ENCODE measurements around the gene CCNB1IP1. TPM values are rescaled to one million over a fixed set of nuclear protein-coding genes. Genes with fewer than 3 reads are reported as not detected.
"Not testable (repeated sequence)": the region's sequence is repeated elsewhere in the genome, so short reads cannot be mapped to it uniquely, and the experiment has no call there.

Gene CCNB1IP1
- total RNA-seq, 2 donors from 2014 or later = 52.9 to 71.1 TPM

DNA sequence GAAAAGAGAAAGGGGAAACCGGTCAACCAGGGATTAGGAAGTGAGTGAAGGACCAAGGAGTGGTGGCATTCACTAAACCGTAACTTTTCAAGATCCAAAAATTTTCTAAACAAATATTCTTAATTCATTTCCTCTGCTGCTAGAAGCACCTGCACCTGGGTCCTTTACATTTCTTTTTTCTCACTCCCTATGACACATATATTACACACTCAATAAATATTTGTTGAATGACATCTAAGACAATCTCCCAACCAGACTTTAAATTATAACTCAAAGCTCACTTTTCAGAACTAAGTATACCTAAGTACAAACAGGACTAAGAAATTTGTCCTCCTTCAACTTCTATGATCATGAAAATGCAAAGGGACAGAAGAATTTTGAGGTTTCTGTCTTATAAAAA is 38.4 kb downstream of the CCNB1IP1 start:
- peaks cover 89% of the 10 kb centered on the region for H3K36me3 ChIP-seq
- H3K4me3 ChIP-seq = no peak overlapping the region
- no peaks in the 10 kb centered on the region for H3K9me3 ChIP-seq
- no peaks in the 10 kb centered on the region for H3K27me3 ChIP-seq
- H3K27ac ChIP-seq = no peak overlapping the region
- TF ChIP-seq, protein P1, sequence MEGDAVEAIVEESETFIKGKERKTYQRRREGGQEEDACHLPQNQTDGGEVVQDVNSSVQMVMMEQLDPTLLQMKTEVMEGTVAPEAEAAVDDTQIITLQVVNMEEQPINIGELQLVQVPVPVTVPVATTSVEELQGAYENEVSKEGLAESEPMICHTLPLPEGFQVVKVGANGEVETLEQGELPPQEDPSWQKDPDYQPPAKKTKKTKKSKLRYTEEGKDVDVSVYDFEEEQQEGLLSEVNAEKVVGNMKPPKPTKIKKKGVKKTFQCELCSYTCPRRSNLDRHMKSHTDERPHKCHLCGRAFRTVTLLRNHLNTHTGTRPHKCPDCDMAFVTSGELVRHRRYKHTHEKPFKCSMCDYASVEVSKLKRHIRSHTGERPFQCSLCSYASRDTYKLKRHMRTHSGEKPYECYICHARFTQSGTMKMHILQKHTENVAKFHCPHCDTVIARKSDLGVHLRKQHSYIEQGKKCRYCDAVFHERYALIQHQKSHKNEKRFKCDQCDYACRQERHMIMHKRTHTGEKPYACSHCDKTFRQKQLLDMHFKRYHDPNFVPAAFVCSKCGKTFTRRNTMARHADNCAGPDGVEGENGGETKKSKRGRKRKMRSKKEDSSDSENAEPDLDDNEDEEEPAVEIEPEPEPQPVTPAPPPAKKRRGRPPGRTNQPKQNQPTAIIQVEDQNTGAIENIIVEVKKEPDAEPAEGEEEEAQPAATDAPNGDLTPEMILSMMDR (IDR thresholded peaks at IDR 0.05) = no peak
- no peak for DNase-seq (ENCODE audit: low spot score)
- H3K4me1 ChIP-seq = no peaks in the 10 kb centered on the region

GRCh38 chr14:20281998-20282397 is 51.1 kb downstream of the CCNB1IP1 start:
- not testable (repeated sequence) for H3K4me1 ChIP-seq; H3K27ac ChIP-seq; H3K9me3 ChIP-seq; H3K27me3 ChIP-seq; DNase-seq (ENCODE audit: low spot score); H3K36me3 ChIP-seq; H3K4me3 ChIP-seq

DNA sequence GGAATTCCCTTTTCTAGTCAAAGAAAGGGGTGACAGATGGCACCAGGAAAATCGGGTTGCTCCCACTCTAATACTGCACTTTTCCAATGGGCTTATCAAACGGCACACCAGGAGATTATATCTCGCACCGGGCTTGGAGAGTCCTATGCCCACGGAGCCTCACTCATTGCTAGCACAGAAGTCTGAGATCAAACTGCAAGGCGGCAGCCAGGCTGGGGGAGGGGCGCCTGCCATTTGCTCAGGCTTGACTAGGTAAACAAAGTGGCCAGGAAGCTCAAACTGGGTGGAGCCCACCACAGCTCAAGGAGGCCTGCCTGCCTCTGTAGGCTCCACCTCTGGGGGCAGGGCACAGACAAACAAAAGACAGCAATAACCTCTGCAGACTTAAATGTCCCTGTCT is 52.8 kb downstream of the CCNB1IP1 start:
- H3K4me3 ChIP-seq; H3K9me3 ChIP-seq; H3K36me3 ChIP-seq; H3K27ac ChIP-seq; H3K27me3 ChIP-seq; DNase-seq (ENCODE audit: low spot score); H3K4me1 ChIP-seq: not testable (repeated sequence)

DNA sequence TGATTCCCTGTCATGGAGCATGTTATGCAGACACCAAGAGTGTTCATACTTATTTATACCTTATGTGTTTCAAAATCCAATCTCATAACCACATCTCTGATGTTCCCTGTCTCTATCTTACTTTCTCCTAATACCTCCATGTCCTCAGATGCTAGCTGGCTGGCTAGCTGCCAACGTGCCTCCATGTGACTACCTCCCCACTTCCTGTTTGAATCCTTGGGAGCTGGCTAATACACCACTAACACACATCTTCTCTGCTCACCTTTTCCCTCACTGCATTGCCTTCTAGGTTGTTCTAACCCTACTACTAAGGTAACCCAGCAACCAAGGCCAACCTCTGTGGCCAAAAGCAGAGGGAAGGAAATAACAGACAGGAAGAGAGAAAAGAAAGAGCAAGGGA is 54.7 kb downstream of the CCNB1IP1 start:
- Histone ChIP-seq H3K27me3 (no peaks in the 10 kb centered on the region), H3K36me3 (no peaks in the 10 kb centered on the region), H3K9me3 (peaks cover 0 to 5% of the 10 kb centered on the region in 2 donors), H3K4me1 (no peaks in the 10 kb centered on the region), H3K4me3 (no peak overlapping the region), H3K27ac (no peak overlapping the region)
- no peak for DNase-seq (ENCODE audit: low spot score)
- TF ChIP-seq, protein P1 (IDR thresholded peaks at IDR 0.05) = no peak

GRCh38 chr14:20277409-20277808 is 55.7 kb downstream of the CCNB1IP1 start:
- Histone ChIP-seq H3K27me3 (no peaks in the 10 kb centered on the region), H3K9me3 (peaks cover 0 to 5% of the 10 kb centered on the region in 2 donors), H3K36me3 (no peaks in the 10 kb centered on the region), H3K4me3 (no peak overlapping the region), H3K4me1 (no peaks in the 10 kb centered on the region), H3K27ac (no peak overlapping the region)
- no peak for DNase-seq (ENCODE audit: low spot score)
- TF ChIP-seq, protein P1 (IDR thresholded peaks at IDR 0.05) = no peak

- Histone ChIP-seq H3K27ac (no peak overlapping the region), H3K9me3 (peaks cover 0 to 5% of the 10 kb centered on the region in 2 donors), H3K27me3 (no peaks in the 10 kb centered on the region), H3K4me1 (no peaks in the 10 kb centered on the region), H3K4me3 (no peak overlapping the region), H3K36me3 (no peaks in the 10 kb centered on the region)
- DNase-seq (ENCODE audit: low spot score) = no peak
- TF ChIP-seq, protein P1 (IDR thresholded peaks at IDR 0.05) = no peak
These were observed 59.0 kb downstream of the CCNB1IP1 start for GRCh38 chr14:20274062-20274461.

DNA sequence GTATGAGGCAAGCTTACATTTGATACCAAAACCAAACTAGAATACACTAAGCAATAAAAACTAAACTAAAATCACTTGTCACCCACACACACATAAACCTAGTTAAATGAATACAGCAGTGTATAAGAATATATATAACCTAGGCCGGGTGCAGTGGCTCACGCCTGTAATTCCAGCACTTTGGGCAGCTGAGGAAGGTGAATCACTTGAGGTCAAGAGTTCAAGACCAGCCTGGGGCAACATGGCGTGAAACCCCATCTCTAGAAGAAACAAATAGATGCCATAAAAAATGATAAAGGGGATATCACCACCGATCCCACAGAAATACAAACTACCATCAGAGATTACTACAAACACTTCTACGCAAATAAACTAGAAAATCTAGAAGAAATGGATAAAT is 68.7 kb downstream of the CCNB1IP1 start:
- DNase-seq (ENCODE audit: low spot score); H3K27me3 ChIP-seq; H3K4me1 ChIP-seq; H3K4me3 ChIP-seq; H3K9me3 ChIP-seq; H3K36me3 ChIP-seq; H3K27ac ChIP-seq: not testable (repeated sequence)

Data from right atrium auricular region (tissue), 2 donors.